Tongue (tissue), 2 donors: ENCODE measurements around the gene MUC22. TPM values are rescaled to one million over a fixed set of nuclear protein-coding genes. Genes with fewer than 3 reads are reported as not detected.
A peak's percentile ranks its signal among the peaks of the same experiment; 100 is the strongest.
"Not testable (repeated sequence)": the region's sequence is repeated elsewhere in the genome, so short reads cannot be mapped to it uniquely, and the experiment has no call there.

Experiments
- DNase-seq: peaks from one replicate; pipeline ENCODE4 v3.0.0-alpha.2; 2015
- total RNA-seq: library from RNA; depleted of rRNA; stranded (reverse); fragments of >200 nt; gene quantifications from one replicate; pipeline ENCODE4 v1.2.3, GENCODE V29; 2014

MUC22 gene
- total RNA-seq, 1 donor from 2014 or later, result 0.21 TPM

GRCh38 chr6:30998785-30999184 is 11.5 kb upstream of the MUC22 start:
- no peak for DNase-seq

- DNase-seq, result not testable (repeated sequence)
Observed at GRCh38 chr6:31000067-31000860, 10.0 kb upstream of the MUC22 start.

- no peak for DNase-seq
Observed at GRCh38 chr6:31001281-31001888, 8.9 kb upstream of the MUC22 start.

GRCh38 chr6:31002471-31002870 is 7.8 kb upstream of the MUC22 start:
- no peak for DNase-seq

- DNase-seq, result no peak
Observed at GRCh38 chr6:31004794-31005193, 5.5 kb upstream of the MUC22 start.

- DNase-seq, result no peak
Observed at GRCh38 chr6:31005249-31006020, 4.8 kb upstream of the MUC22 start.

- no peak for DNase-seq
Observed at GRCh38 chr6:31007694-31008093, 2.6 kb upstream of the MUC22 start.

- no peak for DNase-seq
Observed at GRCh38 chr6:31008165-31008564, 2.1 kb upstream of the MUC22 start.

GRCh38 chr6:31009731-31010130 is 543 bp upstream of the MUC22 start:
- no peak for DNase-seq

GRCh38 chr6:31011153-31011552 is 879 bp downstream of the MUC22 start:
- no peak for DNase-seq

- no peak for DNase-seq
Observed at GRCh38 chr6:31016659-31017299, 6.5 kb downstream of the MUC22 start.

GRCh38 chr6:31017436-31017835 is 7.2 kb downstream of the MUC22 start:
- DNase-seq, result not testable (repeated sequence)

GRCh38 chr6:31020057-31020456 is 9.8 kb downstream of the MUC22 start:
- DNase-seq, result no peak

GRCh38 chr6:31020631-31021255 is 10.5 kb downstream of the MUC22 start:
- not testable (repeated sequence) for DNase-seq

GRCh38 chr6:31021705-31022531 is 11.6 kb downstream of the MUC22 start:
- not testable (repeated sequence) for DNase-seq

GRCh38 chr6:31025595-31025994 is 15.3 kb downstream of the MUC22 start:
- DNase-seq, result no peak

GRCh38 chr6:31031095-31031494 is 20.8 kb downstream of the MUC22 start:
- no peak for DNase-seq

- DNase-seq, result no peak
Observed at GRCh38 chr6:31033075-31033474, 22.8 kb downstream of the MUC22 start.

- DNase-seq, result no peak
Observed at GRCh38 chr6:31035862-31036497, 25.7 kb downstream of the MUC22 start.

GRCh38 chr6:31037169-31037568 is 26.9 kb downstream of the MUC22 start:
- no peak for DNase-seq

GRCh38 chr6:31037682-31038081 is 27.4 kb downstream of the MUC22 start:
- peak; percentile 5 for DNase-seq
